Stimulated activated CD8-positive, alpha-beta memory T cell treated with anti-CD3 and anti-CD28 coated beads, Interleukin-4, amount 100 ng/mL, for 24 hours (primary cell): ENCODE measurements around the gene U2AF1.
"Not testable (repeated sequence)": the region's sequence is repeated elsewhere in the genome, so short reads cannot be mapped to it uniquely, and the experiment has no call there.

Source experiments
- DNase-seq: peaks from one replicate; pipeline ENCODE4 v3.0.0-alpha.2; 2020; ENCODE audit warnings: low read depth

The U2AF1 gene

GRCh38 chr21:43076643-43077042 lies 30.7 kb downstream of the U2AF1 start:
- not testable (repeated sequence) for DNase-seq

DNA sequence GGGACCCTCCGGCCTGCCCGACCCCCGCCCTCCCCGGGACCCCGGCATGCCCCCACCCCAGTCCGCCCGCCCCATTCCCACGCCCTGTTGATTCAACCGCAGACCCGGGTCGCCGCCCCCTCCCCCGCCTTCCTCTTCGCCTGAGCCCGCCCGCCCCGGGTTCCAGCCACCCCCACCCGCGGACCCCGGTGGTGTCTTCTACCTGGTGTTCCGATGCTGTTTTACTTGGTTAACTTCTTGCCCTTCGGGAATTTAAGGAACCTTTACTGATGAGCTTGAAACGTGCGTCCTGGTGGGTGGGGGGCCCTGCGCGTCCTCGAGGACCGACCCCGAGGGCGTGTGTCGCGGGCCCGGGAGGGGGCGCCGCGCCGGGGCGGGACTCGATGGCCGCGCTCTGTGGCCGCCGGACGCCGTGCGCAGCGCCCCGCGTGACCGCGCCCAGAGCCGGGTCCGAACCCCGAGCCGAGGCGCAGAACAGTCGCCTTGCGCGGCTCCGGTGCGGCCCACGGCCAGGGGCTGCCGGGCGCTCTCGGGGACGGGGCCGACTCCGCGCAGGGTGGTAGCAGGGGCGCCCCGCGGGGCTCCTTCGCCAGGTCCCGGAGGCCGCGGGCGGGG lies 31.2 kb downstream of the U2AF1 start:
- not testable (repeated sequence) for DNase-seq

DNA sequence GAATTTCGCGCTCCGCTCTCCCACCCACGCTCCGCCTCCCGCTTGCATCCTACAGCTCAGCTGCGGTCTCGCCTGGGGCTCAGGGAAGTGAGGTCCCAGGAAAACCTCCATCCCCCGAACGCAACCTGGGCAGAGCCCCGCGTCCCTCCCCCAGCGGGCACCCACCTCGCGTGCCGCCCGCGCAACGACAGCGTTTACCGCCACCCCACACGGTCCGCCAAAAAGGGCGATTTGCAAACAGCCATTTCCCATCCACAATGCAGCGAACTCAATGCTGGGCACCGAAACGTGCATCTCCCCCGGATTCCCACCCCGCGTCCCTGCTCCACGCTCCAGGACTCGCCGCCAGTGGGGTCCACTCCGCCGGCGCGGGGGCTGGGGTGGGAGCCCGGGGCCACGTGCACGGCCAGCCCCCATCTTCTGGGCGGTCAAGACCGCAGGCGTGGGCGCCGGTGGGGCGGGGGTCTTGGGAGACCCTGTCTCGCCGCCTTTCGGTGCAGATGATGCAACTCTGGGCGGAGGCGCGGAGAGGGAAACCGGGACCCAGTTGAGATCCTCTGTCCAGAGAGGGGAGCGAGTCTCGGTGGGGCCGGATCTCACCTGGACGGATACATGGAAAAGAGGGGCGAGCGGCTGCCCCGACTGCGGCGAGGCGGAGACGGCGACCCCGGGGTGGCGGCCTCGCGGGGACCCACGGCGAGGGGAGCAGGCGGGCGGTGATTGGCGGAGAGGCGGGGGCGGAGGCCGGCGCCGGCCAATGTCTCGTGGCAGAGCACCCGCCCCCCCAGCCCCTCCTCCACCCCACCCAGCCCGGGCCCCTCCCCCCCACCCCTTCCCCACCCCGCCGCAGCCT lies 32.0 kb downstream of the U2AF1 start, which contains the start of gene CBS:
Gene CBS (minus strand): TSS at position 666 of the 853 bp plus-strand sequence. CDS start 3,642 bp downstream, outside the sequence.
- not testable (repeated sequence) for DNase-seq

- DNase-seq = not testable (repeated sequence)
These were observed 32.8 kb downstream of the U2AF1 start for GRCh38 chr21:43074401-43075169.

DNA sequence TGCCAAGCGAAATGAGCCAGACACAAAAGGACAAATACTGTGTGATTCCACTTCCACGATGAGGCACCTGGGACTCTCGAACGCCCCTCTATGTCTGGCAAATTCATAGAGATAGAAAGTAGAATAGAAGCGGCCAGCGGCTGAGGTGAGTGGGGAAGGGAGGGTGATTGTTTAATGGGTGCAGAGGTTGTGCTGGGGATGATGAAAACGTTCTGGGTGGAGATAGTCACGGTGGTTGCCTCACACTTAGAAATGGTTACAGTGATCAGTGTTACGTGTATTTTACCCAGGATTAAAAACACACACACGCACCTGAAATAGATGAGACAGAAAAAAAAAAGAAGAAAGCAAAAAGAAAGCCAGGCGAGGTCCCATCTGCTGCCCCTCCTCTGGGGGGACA lies 34.6 kb downstream of the U2AF1 start:
- not testable (repeated sequence) for DNase-seq

DNA sequence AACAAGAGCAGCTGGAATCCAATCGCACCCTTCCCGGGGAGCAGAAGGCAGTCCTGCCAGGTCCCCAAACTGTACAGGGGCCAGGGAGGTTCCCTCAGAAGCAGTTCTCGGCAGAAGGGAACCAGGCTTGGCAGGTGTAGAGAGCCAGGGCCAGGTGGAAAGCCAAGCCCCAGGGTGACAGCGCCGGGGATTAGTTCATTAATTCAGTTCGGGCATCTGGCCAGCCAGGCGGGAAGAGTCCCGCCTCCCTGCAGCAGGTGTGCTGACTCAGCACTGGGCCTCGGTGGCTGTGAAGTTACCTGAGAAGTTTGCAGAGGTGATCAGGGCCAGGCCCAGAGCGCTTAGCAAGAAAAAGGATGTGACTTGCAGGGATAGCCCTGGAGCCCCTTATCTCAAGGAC lies 37.7 kb downstream of the U2AF1 start:
- DNase-seq = not testable (repeated sequence)

DNA sequence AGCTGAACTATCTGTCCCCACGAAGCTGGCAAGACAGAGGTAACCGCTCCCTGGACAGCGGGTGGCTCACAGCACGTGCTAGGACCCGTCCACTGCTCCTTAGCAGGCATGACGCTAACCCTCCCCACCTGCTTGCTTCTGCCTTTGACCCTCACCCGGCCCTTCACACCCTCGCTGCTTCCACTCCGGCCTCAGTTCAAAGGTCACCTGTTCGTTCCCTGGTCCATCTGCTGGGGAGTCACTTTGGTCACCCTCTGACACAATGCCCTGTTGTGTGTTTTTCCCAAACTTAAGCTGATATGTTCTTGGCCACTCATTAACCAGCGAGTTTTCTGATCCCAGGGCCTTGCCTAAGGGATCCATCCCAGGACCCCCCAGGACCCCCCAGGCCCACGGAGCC lies 39.3 kb downstream of the U2AF1 start:
- not testable (repeated sequence) for DNase-seq

DNA sequence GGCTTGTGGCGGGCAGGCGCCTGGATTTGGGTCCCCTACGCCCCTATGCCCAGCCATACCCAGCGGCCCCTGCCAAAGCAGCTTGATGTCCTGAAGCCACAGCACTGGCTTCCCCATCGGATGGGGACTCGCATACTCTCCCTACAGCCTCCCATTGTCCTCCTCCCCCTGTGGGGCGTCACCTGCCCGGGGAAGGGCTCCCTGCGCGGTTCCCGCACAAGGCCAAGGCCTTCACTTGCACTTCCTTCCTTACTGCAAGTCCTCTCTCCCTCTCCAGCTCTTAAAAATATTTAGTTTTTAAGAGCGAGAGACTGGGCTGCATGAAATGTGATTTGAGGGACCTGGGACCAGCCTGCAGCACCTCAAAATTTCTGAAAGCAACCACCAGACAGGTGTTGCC lies 40.7 kb downstream of the U2AF1 start:
- DNase-seq = not testable (repeated sequence)

- DNase-seq = not testable (repeated sequence)
These were observed 41.4 kb downstream of the U2AF1 start for GRCh38 chr21:43065991-43066390.

- DNase-seq = not testable (repeated sequence)
These were observed 43.0 kb downstream of the U2AF1 start for GRCh38 chr21:43064265-43064917.

DNA sequence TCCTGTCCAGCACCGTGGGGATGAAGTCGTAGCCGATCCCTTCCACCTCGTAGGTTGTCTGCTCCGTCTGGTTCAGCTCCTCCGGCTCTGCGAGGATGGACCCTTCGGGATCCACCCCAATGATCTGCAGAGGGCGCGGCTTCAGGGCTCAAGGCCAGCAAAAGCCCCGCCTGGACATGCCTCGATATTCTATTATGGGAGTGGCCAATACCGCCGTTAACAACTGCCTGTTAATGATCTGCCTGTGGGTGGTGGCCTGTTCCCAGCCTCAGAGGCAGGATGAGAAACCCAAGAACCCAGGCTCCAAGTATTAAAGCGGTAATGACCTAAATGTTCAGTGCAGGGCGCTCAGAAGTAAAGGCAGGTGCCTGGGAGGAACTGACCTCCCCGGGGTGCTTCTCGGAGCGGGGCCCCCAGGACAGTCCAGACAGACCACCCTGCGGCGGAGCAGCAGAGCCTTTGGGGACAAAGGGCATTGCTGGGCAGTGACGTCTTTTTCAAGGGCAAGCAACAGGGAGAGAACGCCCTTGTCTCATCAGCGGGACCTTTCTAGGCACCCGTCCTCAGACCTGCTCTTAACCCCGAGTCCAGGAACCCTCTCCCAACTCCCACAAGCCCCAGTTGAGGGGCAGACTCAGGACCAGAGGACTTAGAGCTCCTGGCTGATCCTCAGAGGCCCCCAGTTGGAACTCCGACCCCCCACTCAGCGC lies 44.3 kb downstream of the U2AF1 start:
- DNase-seq = not testable (repeated sequence)

DNA sequence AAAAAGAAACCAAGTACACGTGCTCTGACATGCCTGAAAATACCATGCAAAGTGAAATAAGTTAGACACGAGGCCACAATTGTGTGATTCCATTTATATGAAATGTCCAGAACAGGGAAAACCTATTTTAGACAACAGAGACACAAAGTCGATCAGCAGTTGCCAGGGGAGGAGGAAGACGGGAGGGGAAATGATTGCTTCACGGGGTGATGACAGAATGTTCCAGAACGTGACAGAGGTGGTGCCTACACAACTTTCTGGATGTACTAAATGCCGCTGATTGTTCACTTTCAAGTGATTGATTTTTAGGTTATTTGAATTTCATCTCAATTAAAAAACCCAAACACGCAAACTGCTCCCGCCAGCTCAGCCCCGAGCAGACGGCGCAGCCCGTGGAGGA lies 54.3 kb downstream of the U2AF1 start:
- DNase-seq = not testable (repeated sequence)

DNA sequence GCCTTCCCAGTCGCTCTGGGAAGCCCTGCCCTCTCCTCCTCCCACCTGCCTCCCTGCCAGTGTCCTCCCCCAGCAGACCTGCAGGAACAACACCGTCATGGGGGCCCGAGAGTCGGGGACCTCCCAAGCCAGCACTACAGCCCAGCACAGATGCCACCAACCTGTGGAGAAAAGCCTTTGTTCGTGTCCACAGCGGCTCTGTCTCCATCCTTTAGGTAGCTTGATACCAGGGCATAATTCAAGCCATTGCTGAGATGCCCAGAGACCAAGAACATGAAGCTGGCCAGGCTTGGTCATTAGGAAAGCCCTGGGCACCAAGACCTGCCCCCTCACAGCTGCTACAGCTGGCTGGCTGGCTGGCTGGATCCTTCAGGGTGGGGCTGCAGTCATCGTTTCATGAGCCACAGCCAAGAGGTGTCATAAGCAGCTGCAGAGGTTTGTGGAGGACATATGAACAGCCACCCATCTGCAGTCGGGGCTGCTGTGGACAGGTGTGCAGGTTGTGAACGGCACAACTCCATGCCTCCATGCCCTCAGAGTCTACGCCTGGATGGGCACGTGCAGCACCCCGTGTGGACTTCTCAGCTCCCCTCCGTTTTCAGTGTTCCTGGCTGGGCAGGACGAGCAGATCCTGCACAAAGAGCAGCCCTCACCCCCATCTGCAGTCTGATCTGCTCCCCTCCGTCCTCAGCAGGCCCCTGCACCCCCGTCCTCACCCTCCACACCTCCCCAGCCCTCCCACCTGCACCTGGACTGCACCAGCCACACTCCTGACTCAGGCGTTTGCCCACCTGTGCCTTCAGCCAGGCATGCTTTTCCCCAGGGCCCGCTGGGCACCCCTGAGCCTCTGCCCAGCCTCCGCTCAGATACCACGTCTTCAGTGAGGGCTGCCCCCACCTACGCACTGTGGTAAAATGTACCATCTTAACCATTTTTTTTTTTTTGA lies 61.2 kb downstream of the U2AF1 start:
- DNase-seq = not testable (repeated sequence)

DNA sequence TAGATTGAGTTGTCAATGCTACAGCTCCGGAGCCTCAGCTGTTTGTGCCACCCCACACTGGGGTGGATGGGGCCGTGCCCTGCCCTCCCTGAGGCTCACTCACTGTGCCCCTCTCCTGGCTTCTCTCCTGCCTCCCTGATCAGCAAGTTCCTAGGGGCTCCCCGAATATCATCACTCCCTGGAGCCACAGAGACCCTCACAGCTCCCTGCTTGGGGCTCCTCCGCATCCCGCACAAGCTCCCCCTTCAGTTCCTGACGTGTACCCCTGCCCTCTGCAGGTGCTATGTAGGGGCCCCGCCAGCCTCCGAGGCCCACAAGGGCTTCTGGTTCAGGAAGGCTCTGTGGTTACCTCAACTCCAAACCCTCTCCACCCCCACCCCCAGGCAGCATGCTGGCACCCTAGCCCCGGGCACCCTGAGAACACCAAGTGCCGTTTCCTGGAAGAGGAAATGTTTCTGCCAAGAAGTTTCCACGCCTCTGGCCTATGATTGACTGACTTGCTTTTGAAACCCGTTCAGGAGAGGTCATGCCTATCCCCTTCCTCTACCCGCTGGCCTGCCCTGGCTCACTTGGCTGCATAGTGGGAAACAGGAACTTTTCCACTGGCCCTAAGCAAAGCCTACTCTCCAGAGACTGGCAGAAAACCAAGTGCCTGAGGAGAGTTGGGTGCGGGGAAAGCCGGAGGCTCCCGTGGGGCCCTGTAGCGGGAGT lies 62.0 kb downstream of the U2AF1 start:
- not testable (repeated sequence) for DNase-seq

- not testable (repeated sequence) for DNase-seq
These were observed 62.8 kb downstream of the U2AF1 start for GRCh38 chr21:43044547-43044946.

GRCh38 chr21:43043291-43043690 lies 64.1 kb downstream of the U2AF1 start:
- not testable (repeated sequence) for DNase-seq
